ENCODE measurements around the gene HAUS5. TPM values are rescaled to one million over a fixed set of nuclear protein-coding genes. Genes with fewer than 3 reads are reported as not detected.
A peak's percentile ranks its signal among the peaks of the same experiment; 100 is the strongest.

HAUS5 gene
- total and polyA plus RNA-seq, 4 experiments from 2014 or later = 7.8 to 29.3 (median 18.8) TPM

DNA sequence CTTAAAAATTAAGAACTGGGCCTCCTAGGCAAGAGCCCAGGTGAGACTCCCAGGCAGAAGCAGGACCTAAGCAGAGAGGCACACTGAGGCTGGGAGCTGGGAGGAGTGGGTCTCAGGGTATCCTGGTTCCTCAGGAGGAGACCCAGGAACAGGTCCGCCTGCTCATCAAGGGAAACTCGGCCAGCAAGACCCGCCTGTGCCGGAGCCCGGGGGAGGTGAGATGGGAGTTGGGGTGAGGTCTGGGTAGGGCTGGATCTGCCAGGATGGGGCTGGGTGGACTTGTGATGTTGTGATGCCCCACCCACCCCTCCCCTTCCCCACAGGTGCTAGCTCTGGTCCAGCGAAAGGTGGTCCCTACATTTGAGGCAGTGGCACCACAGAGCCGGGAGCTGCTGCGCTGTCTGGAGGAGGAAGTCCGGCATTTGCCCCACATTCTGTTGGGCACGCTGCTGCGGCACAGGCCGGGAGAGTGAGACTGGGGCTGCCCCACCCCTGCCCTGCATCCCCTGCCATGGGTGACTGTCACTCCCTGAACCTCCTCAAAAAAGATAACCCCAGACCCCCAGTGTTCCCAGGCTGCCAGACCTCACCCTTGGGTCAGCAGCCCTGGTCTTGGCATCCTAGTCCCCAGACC is 6.9 kb downstream of the HAUS5 start:
- no peaks in the 10 kb centered on the region for H3K9me3 ChIP-seq (ENCODE audit: control insufficient read depth in 1 of 2, low read length in 2 of 2)
- no peak overlapping the region for H3K4me3 ChIP-seq (ENCODE audit: low read length in 2 of 2)
- H3K4me1 ChIP-seq (ENCODE audit: insufficient read depth, low read length) = no peaks in the 10 kb centered on the region
- H3K4me1 Mint-ChIP-seq = peaks cover 0 to 2% (median 0%) of the 10 kb centered on the region in 4 donors
- H3K27ac ChIP-seq (ENCODE audit: low read depth, low read length) = no peak overlapping the region
- H3K27me3 Mint-ChIP-seq = no peaks in the 10 kb centered on the region
- no peak for DNase-seq
- H3K4me3 Mint-ChIP-seq = no peak overlapping the region
- H3K27ac Mint-ChIP-seq = no peak overlapping the region
- H3K9me3 Mint-ChIP-seq = peaks cover 0 to 2% (median 0%) of the 10 kb centered on the region in 8 donors
- ChIA-PET CTCF (ENCODE audit: partially characterized antibody) (no interaction called here), POLR2A (ENCODE audit: partially characterized antibody) (no interaction called here)
- intact Hi-C loops (cut with micrococcal nuclease) = no loop called here
- peaks cover 7% of the 10 kb centered on the region for H3K36me3 ChIP-seq (ENCODE audit: insufficient read depth, low read length)
- H3K27me3 ChIP-seq (ENCODE audit: insufficient read depth, low read length) = no peaks in the 10 kb centered on the region
- H3K36me3 Mint-ChIP-seq = peaks cover 8 to 28% of the 10 kb centered on the region in 2 donors

DNA sequence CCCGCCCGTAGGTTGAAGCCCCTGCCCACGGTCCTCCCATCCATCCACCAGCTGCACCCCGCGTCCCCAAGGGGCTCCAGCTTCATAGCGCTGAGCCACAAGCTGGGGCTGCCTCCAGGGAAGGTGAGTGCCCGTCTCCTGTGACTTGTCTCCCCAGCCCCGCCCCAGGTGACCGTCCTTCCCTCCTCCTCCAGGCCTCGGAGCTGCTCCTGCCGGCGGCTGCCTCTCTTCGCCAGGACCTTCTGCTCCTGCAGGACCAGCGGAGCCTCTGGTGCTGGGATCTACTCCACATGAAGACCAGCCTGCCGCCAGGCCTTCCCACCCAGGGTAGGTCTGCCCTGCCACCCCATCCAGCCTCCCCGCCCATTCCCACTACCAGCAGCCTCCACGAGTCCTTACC is 7.5 kb downstream of the HAUS5 start:
- intact Hi-C loops (cut with micrococcal nuclease) = no loop called here
- Histone ChIP-seq H3K9me3 (ENCODE audit: control insufficient read depth in 1 of 2, low read length in 2 of 2) (no peaks in the 10 kb centered on the region), H3K27me3 (ENCODE audit: insufficient read depth, low read length) (no peaks in the 10 kb centered on the region), H3K4me3 (ENCODE audit: low read length in 2 of 2) (no peak overlapping the region), H3K4me1 (ENCODE audit: insufficient read depth, low read length) (no peaks in the 10 kb centered on the region), H3K36me3 (ENCODE audit: insufficient read depth, low read length) (peaks cover 7% of the 10 kb centered on the region), H3K27ac (ENCODE audit: low read depth, low read length) (no peak overlapping the region)
- peaks cover 8 to 25% of the 10 kb centered on the region in 2 donors for H3K36me3 Mint-ChIP-seq
- H3K27me3 Mint-ChIP-seq = no peaks in the 10 kb centered on the region
- CTCF ChIA-PET (ENCODE audit: partially characterized antibody) = no interaction called here
- no peak for DNase-seq
- H3K4me1 Mint-ChIP-seq = peaks cover 0 to 2% (median 0%) of the 10 kb centered on the region in 4 donors
- H3K27ac Mint-ChIP-seq = no peak overlapping the region
- H3K9me3 Mint-ChIP-seq = peaks cover 0 to 2% (median 0%) of the 10 kb centered on the region in 8 donors
- POLR2A ChIA-PET (ENCODE audit: partially characterized antibody) = no interaction called here
- no peak overlapping the region for H3K4me3 Mint-ChIP-seq

DNA sequence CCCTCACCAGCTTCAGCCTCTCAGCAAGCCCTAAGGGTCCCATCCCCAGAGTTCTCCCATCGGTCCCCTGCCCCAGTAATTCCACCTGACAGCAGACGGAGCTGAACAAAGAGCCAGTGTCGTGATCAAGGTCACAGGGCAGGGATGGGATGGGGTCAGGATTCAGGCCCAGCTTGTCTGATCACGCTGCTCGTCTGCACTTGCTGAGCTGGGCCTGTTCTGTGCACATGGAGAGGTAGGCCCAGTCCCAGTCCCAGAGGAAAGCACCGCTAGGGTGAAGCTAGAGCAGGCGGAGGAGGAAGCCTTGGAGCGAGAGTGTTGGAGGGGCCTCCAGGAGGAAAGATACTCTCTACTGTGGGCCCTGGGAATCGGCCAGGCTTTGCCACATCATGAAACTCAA is 9.2 kb downstream of the HAUS5 start:
- Histone ChIP-seq H3K36me3 (ENCODE audit: insufficient read depth, low read length) (peaks cover 7% of the 10 kb centered on the region), H3K9me3 (ENCODE audit: control insufficient read depth in 1 of 2, low read length in 2 of 2) (no peaks in the 10 kb centered on the region), H3K4me3 (ENCODE audit: low read length in 2 of 2) (no peak overlapping the region), H3K27me3 (ENCODE audit: insufficient read depth, low read length) (no peaks in the 10 kb centered on the region), H3K4me1 (ENCODE audit: insufficient read depth, low read length) (no peaks in the 10 kb centered on the region), H3K27ac (ENCODE audit: low read depth, low read length) (no peak overlapping the region)
- H3K36me3 Mint-ChIP-seq = peaks cover 3 to 17% of the 10 kb centered on the region in 2 donors
- H3K4me3 Mint-ChIP-seq = no peak overlapping the region
- ChIA-PET POLR2A (ENCODE audit: partially characterized antibody) (interaction anchor here (0.5 to 3.2 kb wide), 3 partner anchors 9 to 30 kb away, joined by 3 to 10 read pairs (median 3); partner anchors contain the start of gene HAUS5), CTCF (ENCODE audit: partially characterized antibody) (no interaction called here)
- intact Hi-C loops (cut with micrococcal nuclease) = no loop called here
- H3K27ac Mint-ChIP-seq = peak overlapping the region in 3 of 7 donors; percentile 23 to 78 (median 64)
- no peaks in the 10 kb centered on the region for H3K9me3 Mint-ChIP-seq
- no peaks in the 10 kb centered on the region for H3K27me3 Mint-ChIP-seq
- peaks cover 0 to 5% (median under 1%) of the 10 kb centered on the region in 4 donors for H3K4me1 Mint-ChIP-seq
- no peak for DNase-seq

GRCh38 chr19:35622750-35623149 is 10.2 kb downstream of the HAUS5 start:
- CTCF ChIA-PET (ENCODE audit: partially characterized antibody) = no interaction called here
- no peak overlapping the region for H3K4me3 ChIP-seq (ENCODE audit: low read length in 2 of 2)
- H3K27ac ChIP-seq (ENCODE audit: low read depth, low read length) = no peak overlapping the region
- intact Hi-C loops (cut with micrococcal nuclease) = no loop called here
- no peaks in the 10 kb centered on the region for H3K4me1 ChIP-seq (ENCODE audit: insufficient read depth, low read length)
- no peaks in the 10 kb centered on the region for H3K27me3 ChIP-seq (ENCODE audit: insufficient read depth, low read length)
- Mint-ChIP-seq H3K27me3 (no peaks in the 10 kb centered on the region), H3K4me1 (peaks cover 0 to 5% (median under 1%) of the 10 kb centered on the region in 4 donors), H3K27ac (peak overlapping the region in 1 of 7 donors; percentile 42), H3K36me3 (peaks cover 3 to 17% of the 10 kb centered on the region in 2 donors), H3K4me3 (no peak overlapping the region), H3K9me3 (no peaks in the 10 kb centered on the region)
- DNase-seq = no peak
- POLR2A ChIA-PET (ENCODE audit: partially characterized antibody) = interaction anchor here (1.3 to 3.2 kb wide), 2 partner anchors 10 to 12 kb away, joined by 4 to 10 read pairs; partner anchors contain the start of gene HAUS5
- H3K36me3 ChIP-seq (ENCODE audit: insufficient read depth, low read length) = peaks cover 7% of the 10 kb centered on the region
- no peaks in the 10 kb centered on the region for H3K9me3 ChIP-seq (ENCODE audit: control insufficient read depth in 1 of 2, low read length in 2 of 2)

DNA sequence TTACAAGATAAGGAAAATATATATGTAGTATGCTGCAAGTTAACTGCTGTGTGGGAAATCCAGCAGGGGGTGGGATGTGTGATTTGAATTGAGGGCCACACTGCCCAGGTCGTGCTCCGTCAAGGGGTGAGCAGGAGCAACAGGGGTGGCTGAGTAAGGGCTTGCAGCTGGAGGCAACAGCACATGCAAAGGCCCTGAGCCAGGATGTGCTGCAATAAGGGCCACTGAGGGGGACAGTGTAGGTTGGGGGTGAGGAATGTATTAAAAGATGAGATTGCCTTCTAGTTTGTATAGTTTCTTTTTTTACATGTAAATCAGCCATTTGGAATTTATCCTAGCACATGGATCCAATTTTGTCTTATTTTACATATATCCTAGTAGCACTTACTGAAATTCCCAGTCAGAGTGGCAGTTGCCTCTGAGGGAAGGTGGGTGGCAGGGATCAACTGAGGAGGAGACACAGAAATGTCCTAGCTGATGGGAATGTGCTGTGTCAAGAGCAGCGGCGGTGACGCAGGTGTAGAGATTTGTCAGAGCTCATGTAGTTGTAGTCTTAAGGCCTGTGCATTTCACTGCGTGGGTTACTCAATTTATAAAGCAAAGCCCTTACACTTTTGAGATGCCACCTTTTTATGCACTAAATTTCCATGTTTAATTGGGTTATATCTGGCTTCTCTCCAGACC is 10.9 kb downstream of the HAUS5 start:
- Mint-ChIP-seq H3K36me3 (peaks cover 3 to 17% of the 10 kb centered on the region in 2 donors), H3K27me3 (no peaks in the 10 kb centered on the region), H3K9me3 (no peaks in the 10 kb centered on the region), H3K27ac (peak overlapping the region in 2 of 7 donors; percentile 42 to 58), H3K4me1 (peaks cover 4 to 12% (median 6%) of the 10 kb centered on the region in 4 donors), H3K4me3 (no peak overlapping the region)
- no peak overlapping the region for H3K4me3 ChIP-seq (ENCODE audit: low read length in 2 of 2)
- DNase-seq = no peak
- intact Hi-C loops (cut with micrococcal nuclease) = no loop called here
- H3K27me3 ChIP-seq (ENCODE audit: insufficient read depth, low read length) = no peaks in the 10 kb centered on the region
- peaks cover 5% of the 10 kb centered on the region for H3K4me1 ChIP-seq (ENCODE audit: insufficient read depth, low read length)
- ChIA-PET POLR2A (ENCODE audit: partially characterized antibody) (interaction anchor here (1.3 to 3.2 kb wide), 2 partner anchors 11 to 13 kb away, joined by 4 to 10 read pairs; partner anchors contain the start of gene HAUS5), CTCF (ENCODE audit: partially characterized antibody) (interaction anchor here (0.7 kb wide), 1 partner anchor 75 kb away, joined by 3 read pairs; no protein-coding TSS in a partner anchor)
- peaks cover 7% of the 10 kb centered on the region for H3K36me3 ChIP-seq (ENCODE audit: insufficient read depth, low read length)
- no peaks in the 10 kb centered on the region for H3K9me3 ChIP-seq (ENCODE audit: control insufficient read depth in 1 of 2, low read length in 2 of 2)
- H3K27ac ChIP-seq (ENCODE audit: low read depth, low read length) = no peak overlapping the region

GRCh38 chr19:35628264-35628564 is 15.7 kb downstream of the HAUS5 start:
- H3K4me3 ChIP-seq (ENCODE audit: low read length in 2 of 2) = peak overlapping the region; percentile 27 to 86
- intact Hi-C loops (cut with micrococcal nuclease) = loop anchor here (1.0 to 5.0 kb wide), 4 partner anchors 16 to 81 kb away; partner anchors contain the start of genes COX6B1, HAUS5 and TMEM147
- no peak for DNase-seq
- Mint-ChIP-seq H3K9me3 (no peaks in the 10 kb centered on the region), H3K27me3 (peaks cover 0 to 1% of the 10 kb centered on the region in 2 donors), H3K4me1 (peaks cover 12 to 35% (median 18%) of the 10 kb centered on the region in 4 donors), H3K27ac (peak overlapping the region; percentile 95 to 100 (median 100)), H3K36me3 (peaks cover 22 to 34% of the 10 kb centered on the region in 2 donors), H3K4me3 (peak overlapping the region; percentile 97 to 100 (median 98))
- no peaks in the 10 kb centered on the region for H3K9me3 ChIP-seq (ENCODE audit: control insufficient read depth in 1 of 2, low read length in 2 of 2)
- CTCF ChIA-PET (ENCODE audit: partially characterized antibody) = no interaction called here
- peaks cover 27% of the 10 kb centered on the region for H3K36me3 ChIP-seq (ENCODE audit: insufficient read depth, low read length)
- H3K27me3 ChIP-seq (ENCODE audit: insufficient read depth, low read length) = no peaks in the 10 kb centered on the region
- H3K27ac ChIP-seq (ENCODE audit: low read depth, low read length) = peak overlapping the region; percentile 88
- POLR2A ChIA-PET (ENCODE audit: partially characterized antibody) = interaction anchor here (0.7 to 5.3 kb wide), 3 partner anchors 15 to 17 kb away, joined by 3 to 45 read pairs (median 8); partner anchors contain the start of genes ETV2 and HAUS5
- H3K4me1 ChIP-seq (ENCODE audit: insufficient read depth, low read length) = peaks cover 17% of the 10 kb centered on the region

Measured in CD4-positive, alpha-beta memory T cell (primary cell).